HG03439 (cell line): Measurements from ENCODE around the gene FAN1.

Source experiments
- ATAC-seq: cut with Tn5 transposase; IDR thresholded peaks from one replicate; pipeline ENCODE4 v1.9.1; 2021; ENCODE audit warnings: mild to moderate bottlenecking, moderate library complexity; ENCODE audit not compliant: unreplicated experiment

FAN1 gene

DNA sequence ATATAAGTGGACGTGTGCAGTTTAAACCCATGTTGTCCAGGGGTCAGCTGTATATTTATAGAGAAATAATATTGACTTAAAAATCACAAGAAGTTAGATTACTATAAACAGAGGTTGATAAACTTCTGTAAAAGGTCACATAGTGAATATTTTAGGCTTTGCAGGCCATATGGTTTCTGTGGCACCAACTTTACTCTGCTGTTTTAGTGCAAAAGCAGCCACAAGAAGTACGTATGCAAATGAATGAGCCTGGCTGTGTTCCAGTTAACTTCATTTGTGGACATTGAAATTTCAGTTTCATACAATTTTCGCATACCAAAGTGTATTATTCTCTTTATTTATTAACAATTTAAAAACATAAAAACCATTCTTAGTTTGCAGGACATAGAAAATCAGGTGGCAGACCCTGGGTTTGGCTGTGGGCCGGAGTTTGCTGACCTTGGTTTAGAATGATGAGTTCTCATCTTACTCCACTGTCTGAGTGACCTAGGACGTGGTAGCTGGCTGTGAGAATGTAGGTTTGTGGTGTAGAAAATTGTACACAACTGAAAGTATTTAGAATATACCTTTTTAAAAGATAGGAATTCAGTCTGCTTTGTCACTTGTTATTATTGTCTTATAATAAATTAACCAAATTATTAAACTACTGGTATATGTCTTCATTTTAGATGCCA lies 16.3 kb downstream of the FAN1 start:
- no peak for ATAC-seq

DNA sequence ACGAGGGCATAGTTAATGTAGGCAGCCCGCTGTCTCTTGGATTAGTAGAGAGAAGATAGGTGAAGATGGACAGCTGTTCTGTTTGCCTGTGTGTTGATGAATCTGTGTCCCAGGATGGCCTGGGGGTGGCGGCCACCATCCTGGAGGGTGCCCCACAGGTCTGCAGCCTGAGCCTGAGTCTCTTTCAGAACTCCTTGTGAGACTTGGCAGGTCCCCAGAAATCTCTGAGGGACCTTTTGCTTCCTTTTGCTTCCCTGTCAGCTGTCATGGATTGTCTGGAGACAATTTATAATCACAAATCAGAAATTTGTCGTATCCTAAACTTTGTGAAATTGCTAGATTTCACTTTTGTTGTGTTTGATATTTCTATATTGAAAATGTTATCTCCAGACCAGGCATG lies 17.4 kb downstream of the FAN1 start:
- no peak for ATAC-seq

DNA sequence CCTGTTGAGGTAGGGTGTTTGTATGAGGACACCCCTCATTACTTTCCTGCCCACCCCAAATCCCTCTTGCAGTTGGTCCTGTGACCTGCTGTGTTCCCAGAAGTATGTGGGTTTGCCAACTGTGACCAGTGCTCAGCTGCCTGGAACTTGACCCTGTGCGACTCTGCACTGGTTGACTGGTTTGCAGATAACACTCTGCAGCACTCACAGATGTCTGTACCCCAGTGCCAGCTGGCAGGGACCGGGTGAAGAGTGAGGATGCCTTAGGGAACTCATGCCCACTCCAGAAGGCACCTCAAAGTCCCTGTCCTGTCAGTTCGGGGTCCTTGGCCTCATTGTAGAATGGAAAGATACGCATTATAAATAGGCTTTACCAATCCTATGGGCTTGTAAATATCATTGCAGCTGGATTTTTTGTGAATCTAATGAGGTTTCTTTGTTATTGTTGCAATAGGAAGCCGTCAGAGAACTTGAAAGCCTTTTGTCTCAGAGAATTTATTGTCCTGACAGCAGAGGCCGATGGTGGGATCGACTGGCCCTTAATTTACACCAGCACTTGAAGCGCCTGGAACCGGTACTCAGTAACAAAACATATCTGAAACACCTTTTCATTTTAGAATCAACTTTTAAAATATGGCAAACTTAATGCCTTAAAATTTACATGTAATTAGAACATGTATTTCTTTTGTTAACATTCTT lies 18.2 kb downstream of the FAN1 start:
- no peak for ATAC-seq

DNA sequence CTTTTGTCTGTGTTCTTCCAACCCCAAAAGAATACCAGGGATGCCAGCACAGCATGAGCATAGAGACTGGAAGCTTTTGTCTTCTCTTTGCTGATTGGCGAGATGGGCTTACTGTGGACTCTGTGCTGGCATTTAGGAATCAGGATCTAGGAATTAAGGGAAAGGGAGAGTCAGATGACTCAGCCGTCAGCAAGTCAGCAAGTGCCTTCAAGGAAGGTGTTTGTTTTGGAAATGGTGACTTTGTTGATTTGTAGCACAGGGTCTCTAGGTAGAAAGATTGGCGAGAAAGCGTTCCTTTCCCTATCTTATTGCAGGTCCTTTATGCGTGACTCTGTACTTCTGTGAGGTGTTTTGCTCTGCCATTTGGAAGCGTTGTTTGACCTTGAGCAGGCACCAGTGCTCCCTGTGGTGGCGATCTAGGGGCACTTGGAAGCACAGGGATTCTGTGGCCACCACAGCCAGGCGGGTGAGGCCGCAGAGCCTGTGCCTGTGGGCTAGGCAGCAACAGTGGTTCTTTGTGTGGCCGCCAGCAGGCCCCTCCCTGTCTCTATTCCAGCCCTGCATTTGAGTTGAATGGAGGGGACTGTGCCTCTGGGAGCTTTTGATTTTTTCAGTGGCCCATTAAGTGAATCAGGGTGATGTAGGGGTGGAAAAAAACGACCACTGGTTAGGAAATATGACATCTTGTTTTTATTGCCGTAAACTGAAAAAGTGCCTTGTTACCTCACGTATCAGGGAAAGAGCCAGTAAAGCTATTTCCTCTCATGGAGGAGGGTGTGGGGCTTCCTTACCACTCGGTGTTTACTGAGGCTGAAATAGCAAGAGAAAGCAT lies 19.0 kb downstream of the FAN1 start:
- no peak for ATAC-seq

DNA sequence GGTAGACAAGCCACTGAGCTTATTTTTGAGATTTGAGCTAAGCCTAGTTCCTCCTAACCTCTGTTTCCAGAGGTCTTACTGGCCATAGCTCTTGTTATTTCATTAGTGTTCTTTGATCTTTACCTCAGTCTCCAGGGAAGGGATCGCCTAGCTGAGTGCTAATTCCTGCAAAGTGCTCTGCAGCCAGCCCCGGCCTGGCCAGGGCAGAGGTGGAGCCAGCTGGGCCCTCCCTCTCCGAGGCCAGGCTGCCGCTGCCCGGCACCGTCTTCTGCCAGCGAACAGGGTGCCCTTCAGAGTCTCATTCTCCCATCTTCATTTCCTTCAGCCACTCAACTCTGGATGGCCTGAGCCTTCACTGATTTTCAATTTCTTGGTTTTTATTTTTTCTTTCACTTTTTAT lies 19.7 kb downstream of the FAN1 start:
- ATAC-seq = no peak

DNA sequence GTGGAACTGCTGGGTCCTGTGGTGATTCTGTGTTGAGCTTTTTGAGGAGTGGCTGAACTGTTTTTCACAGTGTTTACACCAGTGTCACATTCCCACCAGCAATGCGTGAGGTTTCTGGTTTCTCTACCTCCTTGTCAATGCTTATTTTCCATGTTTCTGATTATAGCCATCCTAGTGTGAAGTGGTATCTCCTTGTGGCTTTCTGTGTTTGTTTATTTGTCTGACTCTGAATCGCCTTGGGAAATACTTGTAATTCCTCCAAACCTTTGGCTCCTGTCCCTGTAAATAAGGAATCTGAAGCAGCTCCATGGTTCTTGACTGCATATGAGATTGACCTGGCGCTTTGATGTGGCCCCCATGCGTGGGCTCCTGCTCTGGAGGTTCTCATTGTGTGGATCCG lies 20.6 kb downstream of the FAN1 start:
- ATAC-seq = no peak

DNA sequence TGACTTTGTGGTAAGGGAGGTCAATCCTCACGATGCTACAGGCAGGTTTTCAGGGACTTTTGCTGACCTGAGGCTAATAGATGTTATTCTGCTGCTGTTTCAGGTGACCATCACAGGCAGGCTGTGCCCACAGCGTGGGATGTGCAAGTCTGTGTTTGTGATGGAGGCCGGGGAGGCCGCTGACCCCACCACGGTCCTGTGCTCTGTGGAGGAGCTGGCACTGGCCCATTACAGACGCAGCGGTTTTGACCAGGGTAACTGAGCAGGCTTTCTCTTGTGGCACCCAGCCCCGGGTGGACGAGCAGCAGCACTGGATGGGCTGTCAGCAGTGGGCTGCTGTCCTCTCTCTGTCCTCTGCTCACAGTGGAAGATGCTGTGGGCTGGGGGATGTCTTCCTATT lies 22.0 kb downstream of the FAN1 start:
- no peak for ATAC-seq

DNA sequence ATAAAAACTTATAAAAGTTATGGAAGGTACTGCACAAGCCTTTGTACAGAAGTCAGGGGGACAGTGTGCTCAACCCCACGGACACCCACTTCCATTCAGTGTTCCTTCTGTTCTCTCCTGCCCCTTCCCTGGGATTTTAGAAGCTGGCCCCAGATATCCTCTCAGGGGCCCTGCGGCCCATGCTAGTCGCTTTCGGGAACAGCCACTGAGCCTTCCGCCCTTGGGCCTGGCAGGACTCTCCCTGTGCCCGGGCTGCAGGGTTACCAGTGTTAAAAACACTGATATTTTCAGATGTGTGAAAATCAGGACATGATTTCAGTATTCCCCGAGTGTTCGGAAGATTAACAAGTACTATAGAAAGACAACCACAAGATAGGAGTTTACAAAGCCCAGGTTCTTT lies 22.4 kb downstream of the FAN1 start:
- ATAC-seq = no peak

DNA sequence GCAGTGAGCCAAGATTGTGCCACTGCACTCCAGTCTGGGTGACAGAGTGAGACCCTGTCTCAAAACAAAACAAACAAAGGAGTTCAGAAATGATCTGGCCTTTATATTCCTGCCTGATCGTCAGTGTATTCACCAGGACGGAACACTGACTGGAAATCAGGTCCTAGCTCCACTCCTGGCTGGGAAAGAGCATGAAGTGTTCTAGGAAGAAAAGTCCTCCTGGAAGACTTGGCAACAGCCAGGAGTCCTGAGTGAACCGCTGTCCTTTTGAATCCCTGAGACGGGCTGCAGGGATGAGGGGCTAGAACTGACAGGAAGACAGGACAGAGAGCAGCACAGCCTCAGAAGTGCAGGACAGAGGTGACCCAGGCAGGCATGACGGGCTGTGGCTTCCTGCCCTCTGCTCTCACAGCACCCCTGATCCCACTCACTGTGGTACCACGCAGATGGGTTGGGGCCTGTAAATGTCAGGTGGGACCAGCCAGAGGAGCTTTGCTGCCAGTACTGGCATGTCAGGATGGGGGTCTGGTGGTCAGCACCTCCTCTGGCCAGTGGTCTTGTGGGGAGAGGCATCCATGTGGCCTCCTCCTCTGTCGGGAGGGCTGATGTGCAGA lies 23.5 kb downstream of the FAN1 start:
- no peak for ATAC-seq

DNA sequence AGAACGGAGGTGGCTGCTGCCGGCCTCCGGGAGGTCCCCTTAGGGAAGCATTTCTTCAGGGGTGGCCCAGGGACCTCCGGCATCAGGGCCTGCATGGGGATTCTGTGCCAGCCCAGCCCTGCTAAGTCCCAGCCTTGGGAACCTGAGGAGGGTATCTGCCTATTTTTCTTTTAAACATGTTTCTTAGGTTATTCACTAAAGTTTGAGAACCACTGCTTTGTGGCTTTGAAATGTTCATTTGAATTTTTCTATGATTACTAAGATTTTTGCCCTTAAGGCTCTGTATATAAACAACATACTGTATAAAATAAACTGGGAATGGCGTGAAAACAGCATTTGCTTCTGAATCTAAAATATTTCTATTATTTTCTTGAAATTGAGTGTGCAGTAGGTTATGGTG lies 24.4 kb downstream of the FAN1 start:
- ATAC-seq = no peak

DNA sequence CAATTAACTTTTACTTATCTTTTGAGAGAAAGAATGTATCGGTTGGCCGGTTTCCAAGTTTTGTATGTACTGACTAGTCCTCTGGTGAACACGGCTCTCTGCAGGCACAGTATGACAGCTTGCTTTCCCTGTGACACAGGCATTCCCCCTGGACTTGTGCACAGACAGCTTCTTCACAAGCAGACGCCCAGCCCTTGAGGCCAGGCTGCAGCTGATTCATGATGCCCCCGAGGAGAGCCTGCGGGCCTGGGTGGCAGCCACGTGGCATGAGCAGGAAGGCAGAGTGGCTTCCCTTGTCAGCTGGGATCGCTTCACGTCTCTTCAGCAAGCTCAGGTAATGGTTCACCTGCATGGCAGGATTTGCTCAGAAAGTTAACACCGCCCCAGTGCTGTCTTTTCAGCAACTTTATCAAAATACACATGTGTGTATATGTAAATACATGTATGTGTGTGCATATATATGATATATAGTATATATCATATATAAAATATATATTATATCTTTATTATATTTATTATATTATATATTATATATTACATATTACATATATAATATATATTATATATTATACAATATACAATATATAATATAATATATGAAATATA lies 25.5 kb downstream of the FAN1 start:
- no peak for ATAC-seq

DNA sequence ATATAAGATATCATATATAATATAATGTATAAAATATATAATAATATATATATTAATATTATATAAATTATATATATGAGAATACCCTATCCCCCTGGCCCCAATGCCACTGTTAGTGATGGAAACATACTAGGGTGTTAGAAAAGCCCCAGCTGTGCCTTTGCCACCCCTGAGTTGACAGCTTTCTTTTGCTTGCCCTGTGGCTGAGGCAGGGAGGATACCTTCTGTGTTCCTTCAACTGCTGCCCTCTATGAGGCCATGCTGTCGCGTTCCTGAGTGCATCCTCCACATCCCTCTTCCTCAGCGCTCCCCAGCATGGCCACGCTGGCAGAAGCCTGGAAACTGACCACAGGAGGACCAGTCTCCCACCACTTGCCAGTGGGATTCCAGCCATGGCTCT lies 26.3 kb downstream of the FAN1 start:
- no peak for ATAC-seq

DNA sequence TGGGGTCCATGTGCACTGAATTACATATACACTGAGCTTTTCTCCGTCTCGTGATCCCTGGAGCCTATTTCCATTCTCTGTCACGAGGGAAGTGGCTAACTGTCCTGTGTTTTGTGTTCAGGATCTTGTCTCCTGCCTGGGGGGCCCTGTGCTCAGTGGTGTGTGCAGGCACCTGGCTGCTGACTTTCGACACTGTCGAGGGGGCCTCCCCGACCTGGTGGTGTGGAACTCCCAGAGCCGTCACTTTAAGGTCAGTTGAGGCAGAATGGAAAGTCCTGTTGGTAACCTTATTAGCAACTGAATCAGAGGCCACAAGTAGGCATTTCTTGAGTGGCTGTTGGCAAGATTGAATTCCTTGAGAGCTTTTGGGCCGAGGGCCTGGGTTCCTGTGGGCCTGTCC lies 26.7 kb downstream of the FAN1 start:
- ATAC-seq = no peak

DNA sequence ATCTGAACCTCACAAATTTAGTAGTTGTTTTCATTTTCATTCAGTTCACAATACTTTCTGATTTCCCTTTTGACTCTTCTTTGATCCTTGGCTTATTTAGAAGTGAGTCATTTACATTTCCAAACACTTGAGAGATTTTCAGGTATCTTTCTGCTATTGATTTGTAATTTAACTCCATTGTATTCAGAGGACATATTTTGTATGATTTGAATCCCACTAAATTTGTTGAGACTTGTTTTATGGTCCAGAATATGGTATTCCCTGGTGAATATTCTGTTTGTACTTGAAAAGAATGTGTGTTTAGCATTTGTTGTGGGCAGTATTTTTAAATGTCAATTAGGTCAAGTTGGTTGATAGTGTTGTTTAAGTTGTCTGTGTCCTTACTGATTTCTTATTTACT lies 29.6 kb downstream of the FAN1 start:
- no peak for ATAC-seq

DNA sequence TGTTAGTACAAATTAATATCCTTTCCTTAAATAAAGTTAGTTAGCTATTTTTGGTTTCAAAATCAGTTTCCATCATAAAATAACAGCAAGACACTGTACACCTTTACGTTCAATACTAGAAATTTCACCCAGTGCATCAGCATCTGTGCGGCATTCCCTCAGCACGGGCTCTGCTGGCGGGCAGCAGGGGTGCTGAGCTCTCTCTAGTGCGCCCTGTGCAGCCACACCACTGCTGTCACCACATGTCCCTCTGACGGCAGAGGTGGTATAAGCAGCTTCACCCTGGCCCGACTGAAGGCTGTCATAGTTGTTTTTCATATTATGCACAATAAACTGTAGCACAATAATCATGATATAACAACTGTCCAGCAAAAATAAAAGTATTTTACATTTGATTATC lies 35.4 kb downstream of the FAN1 start:
- ATAC-seq = no peak

DNA sequence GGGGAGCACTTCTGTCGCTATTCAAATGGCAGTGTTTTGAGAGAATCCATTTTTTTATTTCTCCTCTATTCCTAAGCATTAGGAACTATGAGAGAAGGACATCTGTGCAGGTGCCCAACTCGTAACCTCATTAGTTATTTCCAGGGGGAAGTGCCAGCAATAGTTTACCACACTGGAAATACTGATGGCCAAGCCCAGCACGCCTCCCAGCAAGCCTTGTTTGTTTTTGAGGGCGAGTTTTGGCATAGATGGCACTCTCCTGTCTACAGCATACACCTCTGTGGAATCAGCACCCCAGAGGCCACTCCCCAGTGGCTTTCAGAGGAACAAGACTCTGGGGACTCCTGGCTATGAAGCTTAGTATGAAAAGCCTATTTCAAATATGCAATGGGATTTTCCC lies 36.6 kb downstream of the FAN1 start:
- no peak for ATAC-seq

DNA sequence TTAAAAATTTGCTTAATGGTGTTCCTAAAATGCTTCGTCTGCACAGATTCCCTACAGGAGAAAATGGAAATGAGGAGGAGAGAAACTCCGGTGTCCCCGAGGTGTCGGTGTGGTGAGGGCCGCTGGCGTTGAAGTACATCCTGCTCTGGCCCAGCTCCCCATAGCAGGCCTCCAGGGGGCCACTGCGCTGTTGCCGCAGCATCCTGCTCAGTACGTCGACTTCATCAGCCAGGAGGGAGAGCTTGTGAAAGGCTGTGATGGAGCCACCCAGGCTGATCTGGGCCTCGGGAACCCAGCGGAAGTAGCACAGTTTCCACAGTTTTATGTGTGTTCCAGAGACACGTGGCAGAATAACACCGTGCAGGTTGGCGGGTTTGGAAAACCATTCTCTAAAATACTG lies 37.8 kb downstream of the FAN1 start:
- no peak for ATAC-seq

DNA sequence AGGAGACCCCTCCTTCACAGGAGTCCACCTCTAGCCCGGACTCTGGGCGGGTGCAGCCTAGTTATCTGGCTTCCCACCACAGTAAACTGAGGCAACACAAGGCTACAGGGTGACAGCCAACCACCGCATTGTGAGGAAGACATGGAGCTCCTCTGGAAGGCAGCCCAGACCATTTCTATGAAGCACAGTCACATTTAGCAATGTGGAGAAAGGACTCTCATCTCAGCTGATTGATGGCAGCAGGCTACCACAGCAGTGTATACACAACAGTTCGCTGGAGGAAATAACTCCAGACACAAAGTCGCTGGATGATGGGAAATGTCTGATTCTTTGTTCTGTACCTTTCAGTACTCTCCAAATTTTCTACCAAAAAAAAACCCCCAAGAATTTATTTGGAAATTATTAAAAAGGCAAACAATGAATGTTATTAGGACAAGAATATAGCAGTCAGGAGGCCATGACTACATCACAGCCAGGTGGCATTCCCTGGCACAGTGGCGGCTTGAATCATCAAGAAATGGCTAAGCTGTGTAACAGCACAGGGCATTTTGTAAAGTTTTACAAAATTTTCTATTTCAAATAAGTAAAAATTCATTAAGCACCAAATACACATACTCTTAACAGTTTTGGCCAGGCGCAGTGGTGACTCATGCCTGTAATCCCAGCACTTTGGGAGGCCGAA lies 40.1 kb downstream of the FAN1 start:
- ATAC-seq = no peak

DNA sequence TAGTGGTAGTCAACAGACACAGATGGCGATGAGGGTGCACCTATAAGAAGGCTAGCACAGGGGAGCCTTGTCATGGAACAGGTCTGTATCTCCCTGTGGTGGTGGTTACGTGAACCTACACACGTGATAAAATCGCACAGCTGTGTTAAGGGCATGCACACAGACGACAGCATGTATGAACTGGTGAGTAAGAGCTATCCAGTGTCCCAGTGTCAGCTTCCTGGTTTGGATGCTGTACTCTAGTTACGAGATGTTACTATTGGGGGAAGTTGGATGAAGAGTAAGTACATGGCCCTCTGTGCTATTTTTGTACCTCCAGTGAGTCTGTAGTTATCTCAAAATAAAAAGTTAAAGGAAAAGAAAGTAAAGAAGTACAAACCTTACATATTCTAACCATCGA lies 49.5 kb downstream of the FAN1 start:
- ATAC-seq = no peak

DNA sequence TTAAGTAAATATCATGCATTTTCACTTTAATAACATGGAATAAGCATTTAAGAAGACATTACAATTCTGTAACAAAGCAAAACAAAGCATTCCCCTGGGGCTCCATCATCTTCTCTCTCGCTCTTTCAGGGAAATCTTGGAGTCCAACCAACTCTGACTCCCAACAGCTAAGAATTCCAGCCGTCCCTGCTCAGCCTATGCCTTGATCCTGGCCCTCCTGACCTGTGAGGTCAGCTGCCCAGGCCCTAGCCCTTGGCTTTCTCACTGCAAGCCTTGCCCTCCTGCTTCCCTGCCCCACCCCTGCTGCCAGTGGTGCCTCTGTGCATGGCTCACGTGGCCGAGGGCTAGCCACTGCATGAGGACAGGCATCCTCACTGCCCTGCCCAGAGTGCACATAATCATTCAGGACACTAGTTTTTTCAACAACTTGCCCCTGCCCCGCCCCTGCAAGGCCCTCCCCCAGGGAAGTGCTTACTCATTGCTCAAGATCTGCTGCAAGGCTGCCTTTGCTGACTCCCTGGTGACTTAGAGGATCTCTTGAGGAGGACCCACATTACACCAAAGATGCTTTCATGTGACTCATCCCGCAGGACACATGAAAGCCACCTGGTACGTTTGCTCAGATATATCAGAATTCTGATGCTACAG lies 50.1 kb downstream of the FAN1 start:
- no peak for ATAC-seq
